SK-N-SH treated with all-trans-retinoic acid at 6 μM for 48 hours (cell line): ENCODE data around the gene TBC1D13.

Experiments used
- CSDC2 ChIP-seq: fragments of 250-450 bp; sonication (Bioruptor Pico); IDR thresholded peaks from 2 replicates; pipeline ENCODE4 v1.5.0; 2020; ENCODE audit warnings: mild to moderate bottlenecking, moderate library complexity
- OSR1 ChIP-seq: fragments of 250-450 bp; sonication (Bioruptor Pico); IDR thresholded peaks from 2 replicates; pipeline ENCODE4 v1.8.0; 2022; ENCODE audit warnings: moderate library complexity, mild to moderate bottlenecking, inconsistent platforms
- PPARA ChIP-seq: fragments of 250-450 bp; sonication (Bioruptor Pico); IDR thresholded peaks from 2 replicates; pipeline ENCODE4 v1.5.0; 2020; ENCODE audit warnings: mild to moderate bottlenecking, borderline replicate concordance
- SNAI2 ChIP-seq: fragments of 250-450 bp; sonication (Bioruptor Pico); IDR thresholded peaks from 2 replicates; pipeline ENCODE4 v1.5.0; 2020; ENCODE audit warnings: mild to moderate bottlenecking, moderate library complexity
- TOX ChIP-seq: fragments of 250-450 bp; sonication (Bioruptor Pico); IDR thresholded peaks from 2 replicates; pipeline ENCODE4 v1.8.0; 2021; ENCODE audit warnings: mild to moderate bottlenecking, moderate library complexity, borderline replicate concordance
- ZC3H10 ChIP-seq: fragments of 250-450 bp; sonication (Bioruptor Pico); IDR thresholded peaks from 2 replicates; pipeline ENCODE4 v1.5.1; 2021; ENCODE audit warnings: mild to moderate bottlenecking, moderate library complexity
- ZFP30 ChIP-seq: fragments of 450-650 bp; formaldehyde crosslinking; IDR thresholded peaks from 2 replicates; pipeline ENCODE4 v1.5.0; 2022; ENCODE audit warnings: mild to moderate bottlenecking, moderate library complexity
- ZNF70 ChIP-seq: fragments of 450-650 bp; formaldehyde crosslinking; IDR thresholded peaks from 2 replicates; pipeline ENCODE4 v1.5.0; 2020; ENCODE audit warnings: mild to moderate bottlenecking, moderate library complexity
- TF ChIP-seq, protein P1 (sequence below): fragments of 250-450 bp; sonication (Bioruptor Pico); IDR thresholded peaks from 2 replicates; pipeline ENCODE4 v1.8.0; 2021; ENCODE audit warnings: low read depth, mild to moderate bottlenecking, moderate library complexity, borderline replicate concordance
- TF ChIP-seq, protein P2 (sequence below): fragments of 250-450 bp; sonication (Bioruptor Pico); IDR thresholded peaks from 2 replicates; pipeline ENCODE4 v1.5.1; 2021; ENCODE audit warnings: mild to moderate bottlenecking, moderate library complexity
- TF ChIP-seq, protein P3 (sequence below): fragments of 250-450 bp; sonication (Bioruptor Pico); IDR thresholded peaks from 2 replicates; pipeline ENCODE4 v1.5.0; 2020; ENCODE audit warnings: mild to moderate bottlenecking, moderate library complexity
- TF ChIP-seq, protein P4 (sequence below): fragments of 250-450 bp; sonication (Bioruptor Pico); IDR thresholded peaks from 2 replicates; pipeline ENCODE4 v1.5.1; 2020; ENCODE audit warnings: low read depth, mild to moderate bottlenecking, moderate library complexity
- TF ChIP-seq, protein P5 (sequence below): fragments of 250-450 bp; sonication (Bioruptor Pico); IDR thresholded peaks from 2 replicates; pipeline ENCODE4 v1.8.0; 2020; ENCODE audit warnings: mild to moderate bottlenecking, moderate library complexity, borderline replicate concordance

DNA sequence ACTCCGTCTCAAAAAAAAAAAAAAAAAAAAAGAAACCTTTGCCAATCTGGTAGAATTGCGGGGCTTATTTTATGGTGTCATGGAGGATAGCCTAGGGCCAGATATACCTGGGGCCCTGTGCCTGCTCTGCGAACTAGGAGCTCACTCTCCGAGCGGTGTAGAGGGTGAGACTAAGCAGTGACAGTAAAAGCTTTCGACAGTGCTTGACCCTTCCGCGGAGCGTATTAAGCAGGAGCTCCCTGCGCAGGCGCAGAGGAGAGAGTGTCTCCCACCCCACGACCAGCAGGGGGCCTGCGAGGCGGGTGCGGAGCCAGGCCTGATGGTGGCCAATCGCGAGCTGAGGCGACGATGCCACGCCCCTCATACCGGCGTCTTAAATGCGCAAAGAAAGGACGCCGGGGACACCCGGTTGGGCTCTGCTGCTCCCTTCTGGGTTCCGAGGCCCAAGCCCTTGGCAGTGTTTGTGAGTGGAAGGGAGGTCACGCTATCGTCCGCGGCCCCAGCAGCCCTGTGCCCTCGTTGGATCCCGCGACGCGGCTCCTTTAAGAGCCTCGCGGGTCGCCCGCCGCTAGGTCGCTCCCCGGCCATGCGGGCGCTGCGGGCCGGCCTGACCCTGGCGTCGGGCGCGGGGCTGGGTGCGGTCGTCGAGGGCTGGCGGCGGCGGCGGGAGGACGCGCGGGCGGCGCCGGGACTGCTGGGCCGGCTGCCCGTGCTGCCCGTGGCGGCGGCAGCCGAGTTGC is 31.2 kb downstream of the TBC1D13 start, which contains the start of gene ENDOG:
- TF ChIP-seq, protein P1, sequence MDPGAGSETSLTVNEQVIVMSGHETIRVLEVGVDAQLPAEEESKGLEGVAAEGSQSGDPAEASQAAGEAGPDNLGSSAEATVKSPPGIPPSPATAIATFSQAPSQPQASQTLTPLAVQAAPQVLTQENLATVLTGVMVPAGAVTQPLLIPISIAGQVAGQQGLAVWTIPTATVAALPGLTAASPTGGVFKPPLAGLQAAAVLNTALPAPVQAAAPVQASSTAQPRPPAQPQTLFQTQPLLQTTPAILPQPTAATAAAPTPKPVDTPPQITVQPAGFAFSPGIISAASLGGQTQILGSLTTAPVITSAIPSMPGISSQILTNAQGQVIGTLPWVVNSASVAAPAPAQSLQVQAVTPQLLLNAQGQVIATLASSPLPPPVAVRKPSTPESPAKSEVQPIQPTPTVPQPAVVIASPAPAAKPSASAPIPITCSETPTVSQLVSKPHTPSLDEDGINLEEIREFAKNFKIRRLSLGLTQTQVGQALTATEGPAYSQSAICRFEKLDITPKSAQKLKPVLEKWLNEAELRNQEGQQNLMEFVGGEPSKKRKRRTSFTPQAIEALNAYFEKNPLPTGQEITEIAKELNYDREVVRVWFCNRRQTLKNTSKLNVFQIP (CRISPR knock-in tag) = no peak
- TF ChIP-seq ZFP30 (CRISPR knock-in tag) = no peak
- no peak for TF ChIP-seq TOX (CRISPR knock-in tag)
- TF ChIP-seq, protein P2, sequence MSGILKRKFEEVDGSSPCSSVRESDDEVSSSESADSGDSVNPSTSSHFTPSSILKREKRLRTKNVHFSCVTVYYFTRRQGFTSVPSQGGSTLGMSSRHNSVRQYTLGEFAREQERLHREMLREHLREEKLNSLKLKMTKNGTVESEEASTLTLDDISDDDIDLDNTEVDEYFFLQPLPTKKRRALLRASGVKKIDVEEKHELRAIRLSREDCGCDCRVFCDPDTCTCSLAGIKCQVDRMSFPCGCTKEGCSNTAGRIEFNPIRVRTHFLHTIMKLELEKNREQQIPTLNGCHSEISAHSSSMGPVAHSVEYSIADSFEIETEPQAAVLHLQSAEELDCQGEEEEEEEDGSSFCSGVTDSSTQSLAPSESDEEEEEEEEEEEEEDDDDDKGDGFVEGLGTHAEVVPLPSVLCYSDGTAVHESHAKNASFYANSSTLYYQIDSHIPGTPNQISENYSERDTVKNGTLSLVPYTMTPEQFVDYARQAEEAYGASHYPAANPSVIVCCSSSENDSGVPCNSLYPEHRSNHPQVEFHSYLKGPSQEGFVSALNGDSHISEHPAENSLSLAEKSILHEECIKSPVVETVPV = no peak
- TF ChIP-seq OSR1 (CRISPR knock-in tag) = no peak
- no peak for TF ChIP-seq CSDC2 (CRISPR knock-in tag)
- TF ChIP-seq, protein P3, sequence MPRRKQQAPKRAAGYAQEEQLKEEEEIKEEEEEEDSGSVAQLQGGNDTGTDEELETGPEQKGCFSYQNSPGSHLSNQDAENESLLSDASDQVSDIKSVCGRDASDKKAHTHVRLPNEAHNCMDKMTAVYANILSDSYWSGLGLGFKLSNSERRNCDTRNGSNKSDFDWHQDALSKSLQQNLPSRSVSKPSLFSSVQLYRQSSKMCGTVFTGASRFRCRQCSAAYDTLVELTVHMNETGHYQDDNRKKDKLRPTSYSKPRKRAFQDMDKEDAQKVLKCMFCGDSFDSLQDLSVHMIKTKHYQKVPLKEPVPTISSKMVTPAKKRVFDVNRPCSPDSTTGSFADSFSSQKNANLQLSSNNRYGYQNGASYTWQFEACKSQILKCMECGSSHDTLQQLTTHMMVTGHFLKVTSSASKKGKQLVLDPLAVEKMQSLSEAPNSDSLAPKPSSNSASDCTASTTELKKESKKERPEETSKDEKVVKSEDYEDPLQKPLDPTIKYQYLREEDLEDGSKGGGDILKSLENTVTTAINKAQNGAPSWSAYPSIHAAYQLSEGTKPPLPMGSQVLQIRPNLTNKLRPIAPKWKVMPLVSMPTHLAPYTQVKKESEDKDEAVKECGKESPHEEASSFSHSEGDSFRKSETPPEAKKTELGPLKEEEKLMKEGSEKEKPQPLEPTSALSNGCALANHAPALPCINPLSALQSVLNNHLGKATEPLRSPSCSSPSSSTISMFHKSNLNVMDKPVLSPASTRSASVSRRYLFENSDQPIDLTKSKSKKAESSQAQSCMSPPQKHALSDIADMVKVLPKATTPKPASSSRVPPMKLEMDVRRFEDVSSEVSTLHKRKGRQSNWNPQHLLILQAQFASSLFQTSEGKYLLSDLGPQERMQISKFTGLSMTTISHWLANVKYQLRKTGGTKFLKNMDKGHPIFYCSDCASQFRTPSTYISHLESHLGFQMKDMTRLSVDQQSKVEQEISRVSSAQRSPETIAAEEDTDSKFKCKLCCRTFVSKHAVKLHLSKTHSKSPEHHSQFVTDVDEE = no peak
- TF ChIP-seq PPARA (CRISPR knock-in tag) = no peak
- TF ChIP-seq, protein P4, sequence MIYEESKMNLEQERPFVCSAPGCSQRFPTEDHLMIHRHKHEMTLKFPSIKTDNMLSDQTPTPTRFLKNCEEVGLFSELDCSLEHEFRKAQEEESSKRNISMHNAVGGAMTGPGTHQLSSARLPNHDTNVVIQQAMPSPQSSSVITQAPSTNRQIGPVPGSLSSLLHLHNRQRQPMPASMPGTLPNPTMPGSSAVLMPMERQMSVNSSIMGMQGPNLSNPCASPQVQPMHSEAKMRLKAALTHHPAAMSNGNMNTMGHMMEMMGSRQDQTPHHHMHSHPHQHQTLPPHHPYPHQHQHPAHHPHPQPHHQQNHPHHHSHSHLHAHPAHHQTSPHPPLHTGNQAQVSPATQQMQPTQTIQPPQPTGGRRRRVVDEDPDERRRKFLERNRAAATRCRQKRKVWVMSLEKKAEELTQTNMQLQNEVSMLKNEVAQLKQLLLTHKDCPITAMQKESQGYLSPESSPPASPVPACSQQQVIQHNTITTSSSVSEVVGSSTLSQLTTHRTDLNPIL (CRISPR knock-in tag) = no peak
- TF ChIP-seq ZC3H10 (CRISPR knock-in tag) = no peak
- no peak for TF ChIP-seq ZNF70 (CRISPR knock-in tag)
- TF ChIP-seq SNAI2 = no peak
- TF ChIP-seq, protein P5, sequence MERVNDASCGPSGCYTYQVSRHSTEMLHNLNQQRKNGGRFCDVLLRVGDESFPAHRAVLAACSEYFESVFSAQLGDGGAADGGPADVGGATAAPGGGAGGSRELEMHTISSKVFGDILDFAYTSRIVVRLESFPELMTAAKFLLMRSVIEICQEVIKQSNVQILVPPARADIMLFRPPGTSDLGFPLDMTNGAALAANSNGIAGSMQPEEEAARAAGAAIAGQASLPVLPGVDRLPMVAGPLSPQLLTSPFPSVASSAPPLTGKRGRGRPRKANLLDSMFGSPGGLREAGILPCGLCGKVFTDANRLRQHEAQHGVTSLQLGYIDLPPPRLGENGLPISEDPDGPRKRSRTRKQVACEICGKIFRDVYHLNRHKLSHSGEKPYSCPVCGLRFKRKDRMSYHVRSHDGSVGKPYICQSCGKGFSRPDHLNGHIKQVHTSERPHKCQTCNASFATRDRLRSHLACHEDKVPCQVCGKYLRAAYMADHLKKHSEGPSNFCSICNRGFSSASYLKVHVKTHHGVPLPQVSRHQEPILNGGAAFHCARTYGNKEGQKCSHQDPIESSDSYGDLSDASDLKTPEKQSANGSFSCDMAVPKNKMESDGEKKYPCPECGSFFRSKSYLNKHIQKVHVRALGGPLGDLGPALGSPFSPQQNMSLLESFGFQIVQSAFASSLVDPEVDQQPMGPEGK (CRISPR knock-in tag) = no peak
